Mucosa of descending colon (tissue), 3 donors: ENCODE measurements around the gene MAPT. TPM values are rescaled to one million over a fixed set of nuclear protein-coding genes. Genes with fewer than 3 reads are reported as not detected.

Source experiments
- ATAC-seq: fragments of 200-7000 bp; cut with Tn5 transposase; one replicate; pipeline ENCODE4 v1.9.1; 2020; ENCODE audit warnings: mild to moderate bottlenecking, moderate library complexity
- DNase-seq, 3 donors: peaks; one replicate each; pipeline ENCODE4 v3.0.0-alpha.2; 2020
- H3K36me3 ChIP-seq: fragments of 200-600 bp; one replicate; pipeline ENCODE4 v1.8.0; 2021; ENCODE audit warnings: low read depth, mild to moderate bottlenecking
- H3K4me1 ChIP-seq: fragments of 200-600 bp; one replicate; pipeline ENCODE4 v1.8.0; 2021; ENCODE audit warnings: low read depth, mild to moderate bottlenecking
- H3K4me3 ChIP-seq: fragments of 200-600 bp; one replicate; pipeline ENCODE4 v1.8.0; 2021; ENCODE audit warnings: mild to moderate bottlenecking
- H3K9me3 ChIP-seq: fragments of 200-600 bp; one replicate; pipeline ENCODE4 v1.8.0; 2021; ENCODE audit warnings: mild to moderate bottlenecking
- intact Hi-C, 2 donors: fragments of 100-400 bp; cut with DNase I in 1 of 2; cut with micrococcal nuclease in 1 of 2; formaldehyde crosslinking; loops; one replicate each; pipeline versions ENCODE4 v1.11.0 to v1.11.1; 2022; cut with DNase I, micrococcal nuclease
- total RNA-seq, 3 donors: library from RNA; stranded (reverse); fragmentation: NEBNext Ultra II Directional in 2 of 3; extraction: Animal tissue kit (Norgen Biotek cat#: 25700) in 2 of 3; gene quantifications; one replicate each; pipeline versions ENCODE4 v1.2.1 to v1.2.4, GENCODE V29; 2021 to 2023
- TF ChIP-seq, protein P1 (sequence below): fragments of 200-600 bp; IDR thresholded peaks from one replicate; pipeline ENCODE4 v1.8.0; 2022; ENCODE audit warnings: antibody characterized with exemption, mild to moderate bottlenecking
- donor health status: DM: no; HTN: no; CAD: no; lungs with moderate emphysema.
- donor health status: DM: no; HTN: no; CAD: no.
- donor health status: DM: no; HTN: yes; CAD: no.

Gene MAPT
- total RNA-seq, 3 donors from 2014 or later, result 0.72 to 61.5 (median 1.4) TPM

DNA sequence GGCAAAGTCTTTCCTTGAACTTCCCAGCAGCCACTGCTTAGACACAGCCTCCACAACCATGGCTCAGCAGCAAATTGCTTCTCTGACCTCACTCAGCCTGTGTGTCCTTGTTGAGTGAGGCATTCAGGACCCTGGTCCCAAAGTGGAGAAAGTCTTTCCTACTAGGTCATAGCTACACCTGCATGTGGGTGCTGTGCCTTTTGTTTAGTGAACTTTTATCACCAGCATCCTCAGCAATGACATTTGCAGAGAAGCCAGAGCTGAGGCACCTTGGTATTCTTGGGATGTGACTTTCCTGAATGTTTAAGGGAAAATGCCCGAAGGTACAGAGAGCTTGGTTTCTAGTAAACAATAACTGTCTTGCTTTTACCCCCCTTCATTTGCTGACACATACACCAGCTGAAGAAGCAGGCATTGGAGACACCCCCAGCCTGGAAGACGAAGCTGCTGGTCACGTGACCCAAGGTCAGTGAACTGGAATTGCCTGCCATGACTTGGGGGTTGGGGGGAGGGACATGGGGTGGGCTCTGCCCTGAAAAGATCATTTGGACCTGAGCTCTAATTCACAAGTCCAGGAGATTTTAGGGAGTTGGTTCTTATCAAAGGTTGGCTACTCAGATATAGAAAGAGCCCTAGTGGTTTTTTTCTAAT, 83.7 kb downstream of the MAPT start:
- TF ChIP-seq, protein P1, sequence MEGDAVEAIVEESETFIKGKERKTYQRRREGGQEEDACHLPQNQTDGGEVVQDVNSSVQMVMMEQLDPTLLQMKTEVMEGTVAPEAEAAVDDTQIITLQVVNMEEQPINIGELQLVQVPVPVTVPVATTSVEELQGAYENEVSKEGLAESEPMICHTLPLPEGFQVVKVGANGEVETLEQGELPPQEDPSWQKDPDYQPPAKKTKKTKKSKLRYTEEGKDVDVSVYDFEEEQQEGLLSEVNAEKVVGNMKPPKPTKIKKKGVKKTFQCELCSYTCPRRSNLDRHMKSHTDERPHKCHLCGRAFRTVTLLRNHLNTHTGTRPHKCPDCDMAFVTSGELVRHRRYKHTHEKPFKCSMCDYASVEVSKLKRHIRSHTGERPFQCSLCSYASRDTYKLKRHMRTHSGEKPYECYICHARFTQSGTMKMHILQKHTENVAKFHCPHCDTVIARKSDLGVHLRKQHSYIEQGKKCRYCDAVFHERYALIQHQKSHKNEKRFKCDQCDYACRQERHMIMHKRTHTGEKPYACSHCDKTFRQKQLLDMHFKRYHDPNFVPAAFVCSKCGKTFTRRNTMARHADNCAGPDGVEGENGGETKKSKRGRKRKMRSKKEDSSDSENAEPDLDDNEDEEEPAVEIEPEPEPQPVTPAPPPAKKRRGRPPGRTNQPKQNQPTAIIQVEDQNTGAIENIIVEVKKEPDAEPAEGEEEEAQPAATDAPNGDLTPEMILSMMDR, result no peak
- intact Hi-C loops, result no loop called here
- H3K36me3 ChIP-seq, result no peaks in the 10 kb centered on the region
- ATAC-seq (no peak), DNase-seq (no peak)
- H3K9me3 ChIP-seq, result no peaks in the 10 kb centered on the region
- H3K4me1 ChIP-seq, result no peaks in the 10 kb centered on the region
- no peak overlapping the region for H3K4me3 ChIP-seq

DNA sequence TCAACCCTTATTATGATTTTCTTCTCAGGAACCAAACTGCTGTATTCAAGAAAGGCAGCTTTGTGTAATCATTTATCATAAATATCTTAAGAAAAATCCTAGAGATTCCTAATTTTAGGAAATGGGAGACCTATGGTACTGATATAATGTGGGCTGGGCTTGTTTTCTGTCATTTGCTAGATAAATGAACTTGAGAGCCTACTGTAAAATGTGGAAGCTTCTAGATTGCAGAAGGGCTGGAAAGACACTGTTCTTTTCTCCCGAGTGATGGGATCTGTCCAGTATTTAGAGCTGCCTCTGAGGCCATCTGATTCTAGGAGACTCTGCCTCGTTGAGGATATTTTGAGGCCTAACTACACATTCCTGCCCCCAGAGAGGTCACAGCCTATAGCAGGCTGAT, 84.8 kb downstream of the MAPT start:
- Histone ChIP-seq H3K9me3 (no peaks in the 10 kb centered on the region), H3K4me3 (no peak overlapping the region), H3K36me3 (no peaks in the 10 kb centered on the region), H3K4me1 (no peaks in the 10 kb centered on the region)
- TF ChIP-seq, protein P1, result no peak
- ATAC-seq, result no peak
- no peak for DNase-seq
- intact Hi-C loops, result no loop called here

DNA sequence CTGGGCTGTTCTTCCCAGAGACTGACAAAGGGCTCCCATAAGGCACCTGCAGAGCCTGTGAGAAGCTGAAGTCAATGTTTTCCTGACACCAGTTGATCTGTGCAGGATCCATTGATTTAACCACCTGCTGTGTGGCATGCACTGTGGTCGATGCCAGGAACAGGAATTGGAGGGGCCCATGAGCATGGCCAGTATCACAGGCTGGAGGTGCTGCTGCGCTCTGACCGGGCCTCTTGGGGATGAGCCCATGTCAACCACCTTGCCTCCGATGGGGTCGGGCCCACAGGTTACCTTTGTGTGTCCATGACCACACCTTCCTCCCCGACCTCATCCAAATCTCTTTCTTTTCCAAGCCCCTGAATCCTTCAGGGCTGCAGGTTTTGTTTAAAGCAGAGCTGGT, 86.5 kb downstream of the MAPT start:
- Histone ChIP-seq H3K4me1 (no peaks in the 10 kb centered on the region), H3K9me3 (no peaks in the 10 kb centered on the region), H3K36me3 (no peaks in the 10 kb centered on the region), H3K4me3 (no peak overlapping the region)
- intact Hi-C loops, result no loop called here
- no peak for ATAC-seq
- no peak for DNase-seq
- TF ChIP-seq, protein P1, result no peak

DNA sequence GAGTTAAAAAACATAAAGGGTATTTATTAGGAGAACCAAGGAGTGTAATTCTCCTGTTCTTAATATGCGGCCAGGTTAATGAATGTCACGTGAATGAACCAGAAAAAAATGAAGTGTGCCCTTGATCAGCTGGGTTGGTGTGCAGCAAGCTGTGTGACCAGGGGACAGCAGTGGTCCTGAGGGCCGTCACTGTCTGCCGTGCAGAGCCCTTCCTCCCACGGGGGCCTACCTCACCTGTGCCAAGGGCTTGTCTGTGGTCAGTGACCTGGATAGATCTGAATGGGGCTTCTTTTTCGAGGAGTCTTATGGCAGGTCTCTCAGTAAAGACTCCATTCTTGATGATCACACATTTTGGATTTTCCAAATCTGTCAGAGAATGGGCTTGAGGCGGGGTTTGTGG, 87.0 kb downstream of the MAPT start:
- no peaks in the 10 kb centered on the region for H3K9me3 ChIP-seq
- no peak overlapping the region for H3K4me3 ChIP-seq
- intact Hi-C loops, result no loop called here
- TF ChIP-seq, protein P1, result no peak
- DNase-seq, result no peak
- no peaks in the 10 kb centered on the region for H3K4me1 ChIP-seq
- ATAC-seq, result no peak
- H3K36me3 ChIP-seq, result no peaks in the 10 kb centered on the region

DNA sequence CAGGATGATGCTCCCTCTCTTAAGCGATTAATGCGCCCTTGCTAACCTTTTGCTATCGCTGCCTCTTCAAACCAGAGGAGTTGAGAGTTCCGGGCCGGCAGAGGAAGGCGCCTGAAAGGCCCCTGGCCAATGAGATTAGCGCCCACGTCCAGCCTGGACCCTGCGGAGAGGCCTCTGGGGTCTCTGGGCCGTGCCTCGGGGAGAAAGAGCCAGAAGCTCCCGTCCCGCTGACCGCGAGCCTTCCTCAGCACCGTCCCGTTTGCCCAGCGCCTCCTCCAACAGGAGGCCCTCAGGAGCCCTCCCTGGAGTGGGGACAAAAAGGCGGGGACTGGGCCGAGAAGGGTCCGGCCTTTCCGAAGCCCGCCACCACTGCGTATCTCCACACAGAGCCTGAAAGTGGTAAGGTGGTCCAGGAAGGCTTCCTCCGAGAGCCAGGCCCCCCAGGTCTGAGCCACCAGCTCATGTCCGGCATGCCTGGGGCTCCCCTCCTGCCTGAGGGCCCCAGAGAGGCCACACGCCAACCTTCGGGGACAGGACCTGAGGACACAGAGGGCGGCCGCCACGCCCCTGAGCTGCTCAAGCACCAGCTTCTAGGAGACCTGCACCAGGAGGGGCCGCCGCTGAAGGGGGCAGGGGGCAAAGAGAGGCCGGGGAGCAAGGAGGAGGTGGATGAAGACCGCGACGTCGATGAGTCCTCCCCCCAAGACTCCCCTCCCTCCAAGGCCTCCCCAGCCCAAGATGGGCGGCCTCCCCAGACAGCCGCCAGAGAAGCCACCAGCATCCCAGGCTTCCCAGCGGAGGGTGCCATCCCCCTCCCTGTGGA, 88.6 kb downstream of the MAPT start:
- no peaks in the 10 kb centered on the region for H3K9me3 ChIP-seq
- DNase-seq (no peak), ATAC-seq (no peak)
- TF ChIP-seq, protein P1, result no peak
- H3K4me1 ChIP-seq, result no peaks in the 10 kb centered on the region
- no peak overlapping the region for H3K4me3 ChIP-seq
- H3K36me3 ChIP-seq, result no peaks in the 10 kb centered on the region
- intact Hi-C loops, result no loop called here
